Lower lobe of right lung (tissue), 2 donors: Measurements from ENCODE around the gene COQ6. TPM values are rescaled to one million over a fixed set of nuclear protein-coding genes. Genes with fewer than 3 reads are reported as not detected.

Source experiments
- ATAC-seq, 2 donors: fragments of 200-7000 bp; cut with Tn5 transposase; one replicate each; pipeline ENCODE4 v1.9.1; 2020 to 2022; ENCODE audit warnings: mild to moderate bottlenecking in 2 of 2, moderate library complexity in 2 of 2
- DNase-seq: peaks from one replicate; pipeline ENCODE4 v3.0.0-alpha.2; 2020
- H3K27ac ChIP-seq: fragments of 200-600 bp; one replicate; pipeline ENCODE4 v1.8.0; 2022
- H3K27me3 ChIP-seq: fragments of 200-600 bp; one replicate; pipeline ENCODE4 v1.8.0; 2022; ENCODE audit warnings: low read depth
- H3K36me3 ChIP-seq: fragments of 200-600 bp; one replicate; pipeline ENCODE4 v1.8.0; 2022; ENCODE audit warnings: mild to moderate bottlenecking
- H3K4me1 ChIP-seq: fragments of 200-600 bp; one replicate; pipeline ENCODE4 v1.8.0; 2022
- H3K4me3 ChIP-seq: fragments of 200-600 bp; one replicate; pipeline ENCODE4 v1.8.0; 2022; ENCODE audit warnings: mild to moderate bottlenecking
- H3K9me3 ChIP-seq: fragments of 200-600 bp; one replicate; pipeline ENCODE4 v1.8.0; 2022
- CTCF ChIP-seq: fragments of 200-600 bp; IDR thresholded peaks from one replicate; pipeline ENCODE4 v1.8.0; 2022; ENCODE audit warnings: antibody characterized with exemption, mild to moderate bottlenecking
- intact Hi-C: fragments of 100-400 bp; cut with DNase I; formaldehyde crosslinking; loops from one replicate; pipeline ENCODE4 v1.11.0; 2022
- total RNA-seq: library from RNA; stranded (reverse); fragmentation: NEBNext Ultra II Directional; extraction: Animal tissue kit (Norgen Biotek cat#: 25700); gene quantifications from one replicate; pipeline ENCODE4 v1.2.1, GENCODE V29; 2021
- donor health status: DM: no; HTN: yes; CAD: no; lungs with severe emphysema.

COQ6 gene
- total RNA-seq, 1 donor from 2014 or later: 17.0 TPM

GRCh38 chr14:73924337-73924736 is 25.8 kb upstream of the COQ6 start:
- Histone ChIP-seq H3K4me1 (no peaks in the 10 kb centered on the region), H3K36me3 (peaks cover 97% of the 10 kb centered on the region), H3K9me3 (no peaks in the 10 kb centered on the region), H3K27me3 (no peaks in the 10 kb centered on the region), H3K27ac (no peak overlapping the region), H3K4me3 (no peak overlapping the region)
- no peak for TF ChIP-seq CTCF
- intact Hi-C loops: no loop called here
- no peak for DNase-seq
- no peak for ATAC-seq

- Histone ChIP-seq H3K27me3 (no peaks in the 10 kb centered on the region), H3K4me1 (no peaks in the 10 kb centered on the region), H3K9me3 (no peaks in the 10 kb centered on the region), H3K4me3 (no peak overlapping the region), H3K36me3 (peaks cover 78% of the 10 kb centered on the region), H3K27ac (no peak overlapping the region)
- ATAC-seq: no peak
- intact Hi-C loops: no loop called here
- DNase-seq: no peak
- no peak for TF ChIP-seq CTCF
Measured at GRCh38 chr14:73935666-73936065, 14.4 kb upstream of the COQ6 start.

GRCh38 chr14:73936548-73936947 is 13.6 kb upstream of the COQ6 start:
- Histone ChIP-seq H3K27ac (no peak overlapping the region), H3K9me3 (no peaks in the 10 kb centered on the region), H3K27me3 (no peaks in the 10 kb centered on the region), H3K4me1 (no peaks in the 10 kb centered on the region), H3K36me3 (peaks cover 75% of the 10 kb centered on the region), H3K4me3 (no peak overlapping the region)
- no peak for TF ChIP-seq CTCF
- no peak for DNase-seq
- no peak for ATAC-seq
- intact Hi-C loops: no loop called here

GRCh38 chr14:73937012-73937411 is 13.1 kb upstream of the COQ6 start:
- H3K9me3 ChIP-seq: no peaks in the 10 kb centered on the region
- no peak for TF ChIP-seq CTCF
- H3K4me3 ChIP-seq: no peak overlapping the region
- ATAC-seq (no peak), DNase-seq (no peak)
- peaks cover under 1% of the 10 kb centered on the region for H3K4me1 ChIP-seq
- H3K27me3 ChIP-seq: no peaks in the 10 kb centered on the region
- intact Hi-C loops: no loop called here
- H3K36me3 ChIP-seq: peaks cover 72% of the 10 kb centered on the region
- no peak overlapping the region for H3K27ac ChIP-seq

- no peak for ATAC-seq
Measured at GRCh38 chr14:73942180-73942579, 7.9 kb upstream of the COQ6 start.

More at GRCh38 chr14:73942180-73942579, 7.9 kb upstream of the COQ6 start:
- Histone ChIP-seq H3K4me1 (peaks cover 22% of the 10 kb centered on the region), H3K36me3 (peaks cover 52% of the 10 kb centered on the region), H3K4me3 (no peak overlapping the region), H3K27ac (no peak overlapping the region), H3K9me3 (no peaks in the 10 kb centered on the region), H3K27me3 (no peaks in the 10 kb centered on the region)
- intact Hi-C loops: no loop called here
- TF ChIP-seq CTCF: no peak
- DNase-seq: no peak
